Renal pelvis (tissue), 4 donors: ENCODE measurements around the gene ASXL2. TPM values are rescaled to one million over a fixed set of nuclear protein-coding genes. Genes with fewer than 3 reads are reported as not detected.
A peak's percentile ranks its signal among the peaks of the same experiment; 100 is the strongest.

Experiments used
- DNase-seq: peaks from one replicate; pipeline ENCODE4 v3.0.0-alpha.2; 2013
- polyA plus RNA-seq, 3 donors: library from polyadenylated mRNA; unstranded; fragments of 120-200 nt; gene quantifications; one replicate each; pipeline ENCODE4 v1.2.1, GENCODE V29; 2013; ENCODE audit not compliant: insufficient read length in 3 of 3

ASXL2 gene
- polyA plus RNA-seq, 3 donors = 17.6 to 22.0 (median 20.5) TPM

- no peak for DNase-seq
Measured at GRCh38 chr2:25692737-25693445, 185.4 kb downstream of the ASXL2 start.

- DNase-seq = no peak
Measured at GRCh38 chr2:25692143-25692542, 186.1 kb downstream of the ASXL2 start.

- no peak for DNase-seq
Measured at GRCh38 chr2:25690058-25690457, 188.2 kb downstream of the ASXL2 start.

DNA sequence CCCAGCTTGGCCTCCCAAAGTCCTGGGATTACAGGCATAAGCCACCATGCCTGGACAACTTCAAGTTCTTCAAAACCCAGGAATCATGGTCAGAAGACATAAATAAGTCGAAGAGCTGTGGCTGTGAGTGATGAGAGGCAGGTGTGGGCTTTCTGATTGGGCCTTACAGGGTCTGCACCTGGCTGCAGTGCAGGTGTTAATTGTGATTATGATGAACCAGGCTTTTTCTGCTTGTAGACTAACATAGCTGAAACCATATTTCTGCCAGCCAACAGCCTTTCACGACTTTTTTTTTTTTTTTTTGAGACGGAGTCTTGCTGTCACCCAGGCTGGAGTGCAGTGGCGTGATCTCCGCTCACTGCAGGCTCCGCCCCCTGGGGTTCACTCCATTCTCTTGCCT lies 190.1 kb downstream of the ASXL2 start:
- DNase-seq = no peak

DNA sequence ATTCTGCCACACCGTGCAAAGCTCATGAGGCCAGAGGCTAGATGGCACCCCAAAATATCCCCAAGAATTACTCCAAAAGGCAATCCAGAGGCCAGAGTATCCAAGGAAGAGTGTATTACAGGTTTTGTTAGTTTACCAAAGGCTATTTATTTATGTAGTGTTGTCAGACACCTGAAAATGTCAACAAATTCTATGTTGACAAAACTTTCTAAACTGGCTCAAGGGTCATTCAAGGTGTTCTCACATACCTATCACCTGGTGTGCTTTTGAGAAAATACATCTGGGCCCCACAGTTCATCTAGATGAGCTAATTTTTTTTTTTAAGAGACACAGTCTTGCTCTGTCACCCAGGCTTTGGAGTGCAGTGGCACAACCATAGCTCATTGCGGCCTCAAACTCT lies 192.5 kb downstream of the ASXL2 start:
- DNase-seq = no peak

- peak; percentile 58 for DNase-seq
Measured at GRCh38 chr2:25684577-25685473, 193.5 kb downstream of the ASXL2 start.

Other genes with a start within 250 kb of the ASXL2 start
- 10 to 100 TPM; 18.6 to 23.6 (median 21.2) TPM for gene DTNB, start 204.9 kb downstream of the ASXL2 start, polyA plus RNA-seq
- 10 to 100 TPM; 16.0 to 19.1 (median 19.1) TPM for gene KIF3C, start 104.0 kb upstream of the ASXL2 start, polyA plus RNA-seq
- 100 to 1,000 TPM; 110 to 146 (median 141) TPM for gene RAB10, start 155.6 kb upstream of the ASXL2 start, polyA plus RNA-seq